Measurements from ENCODE around the gene BMP10.

- TF ChIP-seq POLR2A (IDR thresholded peaks at IDR 0.05) (no peak), CTCF (IDR thresholded peaks at IDR 0.05) (no peak)
Observed at GRCh38 chr2:68849579-68850030, 21.6 kb downstream of the BMP10 start.
